BLaER1 treated with 17β-estradiol and CSF1 and Interleukin-3, amounts not matched to agents 10 nM and 100 nM (cell line): ENCODE results near the gene SRGAP3.

ENCODE experiments used
- H3K27ac ChIP-seq, 11 experiments: shearing (Covaris generic); formaldehyde crosslinking; 2 replicates each; pipeline ENCODE4 v1.8.1; 2022
- H3K27me3 ChIP-seq, 11 experiments: shearing (Covaris generic); formaldehyde crosslinking; 2 replicates each; pipeline ENCODE4 v1.8.1; 2022
- H3K36me3 ChIP-seq, 11 experiments: shearing (Covaris generic); formaldehyde crosslinking; 2 replicates each; pipeline ENCODE4 v1.8.1; 2022
- H3K4me1 ChIP-seq, 10 experiments: shearing (Covaris generic); formaldehyde crosslinking; 2 replicates each; pipeline ENCODE4 v1.8.1; 2022
- H3K4me2 ChIP-seq, 11 experiments: shearing (Covaris generic); formaldehyde crosslinking; 2 replicates each; pipeline ENCODE4 v1.8.1; 2022
- H3K4me3 ChIP-seq, 10 experiments: shearing (Covaris generic); formaldehyde crosslinking; 2 replicates each; pipeline ENCODE4 v1.8.1; 2022
- H3K9ac ChIP-seq, 11 experiments: shearing (Covaris generic); formaldehyde crosslinking; 2 replicates each; pipeline ENCODE4 v1.8.1; 2022
- H3K9me3 ChIP-seq, 11 experiments: shearing (Covaris generic); formaldehyde crosslinking; replicated peaks in 1 of 11; 2 replicates each; pipeline ENCODE4 v1.8.1; 2022
- H4K20me1 ChIP-seq, 11 experiments: shearing (Covaris generic); formaldehyde crosslinking; 2 replicates each; pipeline ENCODE4 v1.8.1; 2022
- Cebpa-rat ChIP-seq, 11 experiments: shearing (Covaris generic); IDR thresholded peaks; 2 replicates each; pipeline ENCODE4 v1.8.1; 2022

Gene SRGAP3

DNA sequence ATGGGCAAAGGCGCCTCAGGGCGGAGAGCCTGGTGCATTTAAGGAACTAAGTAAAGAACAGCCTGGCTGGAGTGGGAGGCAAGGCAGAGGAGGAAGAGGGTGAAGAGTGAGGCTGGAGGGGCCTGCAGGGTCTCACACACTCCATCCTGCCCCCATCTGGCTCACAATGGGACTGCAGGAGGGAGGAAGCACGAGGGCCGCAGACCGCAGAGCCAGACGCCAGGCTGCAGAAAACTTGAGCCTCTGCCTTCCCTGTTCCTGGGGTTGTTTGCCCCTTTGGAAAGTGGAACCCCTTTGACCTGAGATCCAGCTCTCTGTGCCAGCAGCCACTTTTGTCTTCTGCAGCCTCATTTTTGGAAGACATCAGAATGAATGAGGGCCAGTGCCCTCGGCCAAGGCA, 138.0 kb downstream of the SRGAP3 start:
- no peak overlapping the region for H3K9ac ChIP-seq
- H3K27me3 ChIP-seq, result no peaks in the 10 kb centered on the region
- H3K27ac ChIP-seq, result no peak overlapping the region; a peak in 1 of 22 replicates
- H3K4me1 ChIP-seq, result peaks cover 26 to 56% (median 31%) of the 10 kb centered on the region in 10 experiments
- no peak overlapping the region for H3K4me3 ChIP-seq
- no peak for TF ChIP-seq Cebpa-rat (IDR thresholded peaks at IDR 0.05)
- peak overlapping the region in 6 of 11 experiments; percentile 65 to 97 (median 84); a peak in 7 of 22 replicates for H3K4me2 ChIP-seq
- H3K36me3 ChIP-seq, result no peaks in the 10 kb centered on the region
- no peaks in the 10 kb centered on the region; a peak in 1 of 22 replicates for H4K20me1 ChIP-seq
- peaks cover 0 to 13% (median 2%) of the 10 kb centered on the region in 11 experiments; a peak in 9 of 22 replicates for H3K9me3 ChIP-seq

DNA sequence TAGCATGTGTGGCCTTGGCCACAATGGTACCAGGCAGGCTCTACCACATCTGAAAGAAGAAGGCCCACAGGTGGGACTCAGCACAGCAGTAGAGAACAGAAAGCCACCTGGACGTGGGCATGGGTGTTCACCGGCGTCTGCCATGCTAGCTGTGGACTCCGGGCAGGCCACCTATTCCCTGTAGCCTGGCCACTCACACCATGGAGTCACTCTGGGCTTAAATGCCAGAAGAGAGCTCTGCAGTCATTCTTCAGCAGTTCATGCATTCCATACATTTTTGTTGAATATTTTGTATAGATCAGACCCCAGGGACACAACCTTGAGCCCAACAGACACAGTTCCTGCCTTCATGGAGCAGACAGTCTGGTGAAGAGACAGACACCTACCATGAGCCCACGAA, 138.6 kb downstream of the SRGAP3 start:
- Histone ChIP-seq H3K36me3 (no peaks in the 10 kb centered on the region), H4K20me1 (no peaks in the 10 kb centered on the region; a peak in 1 of 22 replicates), H3K4me1 (peaks cover 26 to 56% (median 31%) of the 10 kb centered on the region in 10 experiments), H3K9me3 (peaks cover 0 to 19% (median 7%) of the 10 kb centered on the region in 11 experiments; a peak in 11 of 22 replicates), H3K4me3 (no peak overlapping the region), H3K27ac (peak overlapping the region in 6 of 11 experiments; percentile 53 to 76 (median 68); a peak in 10 of 22 replicates), H3K27me3 (no peaks in the 10 kb centered on the region), H3K9ac (peak overlapping the region in 1 of 11 experiments; percentile 54; a peak in 1 of 22 replicates), H3K4me2 (peak overlapping the region; percentile 65 to 97 (median 80))
- no peak for TF ChIP-seq Cebpa-rat (IDR thresholded peaks at IDR 0.05)

DNA sequence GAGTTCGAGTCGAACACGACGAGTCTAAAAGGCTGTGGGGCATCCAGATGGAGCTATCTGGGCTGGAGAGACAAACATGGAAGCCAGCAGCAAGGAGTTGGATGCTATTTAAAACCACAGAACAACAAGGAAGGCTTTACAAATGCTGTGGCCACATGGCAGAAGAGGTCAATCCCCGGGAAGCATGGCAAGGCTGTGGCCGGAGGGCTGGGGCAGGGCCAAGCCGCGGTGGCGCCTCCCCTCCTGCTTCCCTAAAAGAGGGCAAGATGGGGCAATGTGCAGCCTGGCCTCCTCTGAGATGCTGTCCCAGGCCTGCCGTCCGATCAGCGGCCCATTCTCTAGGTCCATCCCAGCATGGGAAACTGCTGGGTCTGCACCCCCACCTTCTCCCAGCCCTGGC, 139.1 kb downstream of the SRGAP3 start:
- Histone ChIP-seq H4K20me1 (no peaks in the 10 kb centered on the region; a peak in 1 of 22 replicates), H3K27ac (peak overlapping the region in 7 of 11 experiments; percentile 20 to 76 (median 68); a peak in 12 of 22 replicates), H3K9ac (peak overlapping the region in 2 of 11 experiments; percentile 21 to 54; a peak in 3 of 22 replicates), H3K36me3 (no peaks in the 10 kb centered on the region), H3K9me3 (peaks cover 0 to 20% (median 8%) of the 10 kb centered on the region in 11 experiments; a peak in 11 of 22 replicates), H3K4me2 (peak overlapping the region; percentile 65 to 97 (median 80)), H3K4me1 (peaks cover 26 to 56% (median 31%) of the 10 kb centered on the region in 10 experiments), H3K27me3 (no peaks in the 10 kb centered on the region), H3K4me3 (no peak overlapping the region)
- TF ChIP-seq Cebpa-rat (IDR thresholded peaks at IDR 0.05), result no peak

DNA sequence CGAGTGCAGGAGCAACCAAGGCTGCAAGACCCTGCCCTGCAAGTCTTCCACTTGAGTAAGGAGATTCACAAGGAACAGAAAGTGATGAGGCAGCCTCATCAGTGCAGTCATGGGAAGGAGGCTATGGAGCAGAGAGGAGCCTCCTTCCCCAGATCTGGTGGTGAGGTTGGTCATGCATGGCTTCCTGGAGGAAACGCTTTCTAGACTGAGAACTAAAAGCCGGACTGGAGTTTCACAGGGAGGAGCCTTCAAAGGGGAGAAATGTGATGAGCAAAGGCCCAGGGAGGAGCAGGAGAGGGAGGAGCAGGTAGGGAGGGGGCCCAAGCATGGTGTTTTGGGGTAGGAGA, 139.9 kb downstream of the SRGAP3 start:
- Histone ChIP-seq H3K9me3 (peaks cover 0 to 20% (median 8%) of the 10 kb centered on the region in 11 experiments; a peak in 11 of 22 replicates), H3K27ac (peak overlapping the region in 10 of 11 experiments; percentile 17 to 76 (median 62); a peak in 16 of 22 replicates), H3K4me3 (peak overlapping the region in 8 of 10 experiments; percentile 3 to 50 (median 42); a peak in 13 of 20 replicates), H3K9ac (peak overlapping the region in 9 of 11 experiments; percentile 0 to 75 (median 29); a peak in 12 of 22 replicates), H3K36me3 (peaks cover 0 to 5% (median under 1%) of the 10 kb centered on the region in 11 experiments; a peak in 6 of 22 replicates), H3K4me1 (peaks cover 26 to 56% (median 31%) of the 10 kb centered on the region in 10 experiments), H3K4me2 (peak overlapping the region; percentile 65 to 97 (median 80)), H3K27me3 (no peaks in the 10 kb centered on the region), H4K20me1 (no peaks in the 10 kb centered on the region; a peak in 1 of 22 replicates)
- no peak for TF ChIP-seq Cebpa-rat (IDR thresholded peaks at IDR 0.05)

DNA sequence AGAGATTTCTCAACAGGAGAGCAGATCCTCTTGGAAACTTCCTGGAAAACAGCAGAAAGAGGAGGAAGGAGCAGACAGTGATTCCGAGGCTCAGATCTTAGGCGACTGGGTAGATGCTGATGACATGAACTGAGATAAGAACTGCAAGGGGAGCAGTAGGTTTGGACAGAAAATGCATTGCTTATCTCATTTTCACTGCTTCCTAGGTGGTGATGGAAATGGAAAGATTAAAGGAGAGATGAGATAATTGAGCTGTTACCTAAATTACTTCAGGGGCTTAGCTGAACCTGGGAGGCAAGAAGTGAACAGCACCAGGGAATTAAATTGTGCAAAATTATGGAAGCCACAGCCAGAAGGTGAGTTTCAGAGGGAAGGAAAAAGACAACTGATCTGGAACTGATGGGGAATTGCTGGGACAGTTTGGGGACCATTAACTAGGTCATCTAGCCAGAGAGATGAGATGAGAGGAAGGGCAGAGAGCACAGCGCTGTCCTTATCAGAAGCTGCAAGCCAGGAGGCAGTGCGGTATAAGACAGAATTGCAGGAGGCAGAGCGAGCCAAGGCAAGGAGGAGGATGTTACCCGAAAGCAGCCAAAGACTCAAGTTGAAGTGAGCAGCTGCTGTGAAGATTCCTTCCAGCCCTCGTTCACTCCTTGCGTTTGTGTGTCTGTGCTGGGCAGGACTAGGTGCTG, 140.4 kb downstream of the SRGAP3 start:
- H3K4me2 ChIP-seq, result peak overlapping the region; percentile 65 to 97 (median 80)
- H3K4me1 ChIP-seq, result peaks cover 26 to 56% (median 31%) of the 10 kb centered on the region in 10 experiments
- peaks cover 0 to 9% (median 4%) of the 10 kb centered on the region in 11 experiments; a peak in 7 of 22 replicates for H3K36me3 ChIP-seq
- peak overlapping the region in 8 of 10 experiments; percentile 3 to 50 (median 42); a peak in 13 of 20 replicates for H3K4me3 ChIP-seq
- peak overlapping the region in 9 of 11 experiments; percentile 22 to 76 (median 59); a peak in 14 of 22 replicates for H3K27ac ChIP-seq
- TF ChIP-seq Cebpa-rat (IDR thresholded peaks at IDR 0.05), result no peak
- no peaks in the 10 kb centered on the region for H3K27me3 ChIP-seq
- H3K9me3 ChIP-seq, result peaks cover 0 to 20% (median 8%) of the 10 kb centered on the region in 11 experiments; a peak in 11 of 22 replicates
- H3K9ac ChIP-seq, result peak overlapping the region in 8 of 11 experiments; percentile 0 to 75 (median 20); a peak in 8 of 22 replicates
- no peaks in the 10 kb centered on the region; a peak in 1 of 22 replicates for H4K20me1 ChIP-seq

DNA sequence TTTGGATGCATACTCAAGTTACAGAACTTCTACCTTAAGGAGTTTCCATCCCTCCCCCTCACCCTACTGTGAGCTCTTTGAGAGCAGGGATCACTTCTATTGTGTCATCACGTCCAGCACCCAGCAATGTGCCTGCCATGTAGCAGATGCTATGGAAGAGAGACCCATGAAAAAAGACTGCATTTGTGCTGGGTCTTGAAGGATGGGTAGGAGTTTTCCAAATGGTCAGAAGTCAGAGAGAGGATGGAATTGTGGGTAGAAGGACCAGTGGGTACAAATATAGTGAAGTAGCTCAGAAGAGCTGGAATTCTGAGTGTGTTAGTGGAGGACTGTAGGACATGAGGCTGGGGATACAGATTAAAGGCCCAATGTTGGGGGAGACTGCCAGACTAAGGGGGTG, 141.7 kb downstream of the SRGAP3 start:
- H3K4me2 ChIP-seq, result peak overlapping the region in 4 of 11 experiments; percentile 79 to 97 (median 84); a peak in 7 of 22 replicates
- H3K9ac ChIP-seq, result no peak overlapping the region; a peak in 1 of 22 replicates

DNA sequence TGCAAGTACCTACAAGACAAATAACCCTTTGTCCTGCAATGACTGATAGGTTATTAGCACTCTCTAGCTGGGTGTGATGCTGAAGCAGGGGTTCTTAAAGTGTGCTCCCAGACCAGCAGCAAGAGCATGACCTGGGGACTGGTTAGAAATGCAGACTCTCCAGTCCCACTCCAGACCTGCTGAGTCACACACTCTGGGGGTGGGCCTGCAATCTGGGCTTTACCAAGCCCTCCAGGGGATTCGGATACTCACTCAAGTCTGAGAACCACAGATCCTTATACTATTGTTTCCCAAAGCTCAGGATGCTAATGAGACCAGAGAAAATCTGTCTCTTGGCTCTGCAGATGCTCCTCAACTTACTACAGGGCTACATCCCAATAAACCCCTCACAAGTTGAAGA, 144.0 kb downstream of the SRGAP3 start:
- Histone ChIP-seq H3K4me3 (no peak overlapping the region), H3K36me3 (peaks cover 0 to 22% (median 6%) of the 10 kb centered on the region in 11 experiments; a peak in 8 of 22 replicates), H3K4me2 (peak overlapping the region in 5 of 11 experiments; percentile 5 to 12 (median 7); a peak in 3 of 22 replicates), H4K20me1 (no peaks in the 10 kb centered on the region; a peak in 1 of 22 replicates), H3K27ac (no peak overlapping the region), H3K9ac (no peak overlapping the region), H3K9me3 (peaks cover 0 to 9% (median 6%) of the 10 kb centered on the region in 11 experiments; a peak in 11 of 22 replicates), H3K27me3 (no peaks in the 10 kb centered on the region), H3K4me1 (peaks cover 22 to 61% (median 26%) of the 10 kb centered on the region in 10 experiments)
- no peak for TF ChIP-seq Cebpa-rat (IDR thresholded peaks at IDR 0.05)

More for the DNA sequence above, 141.7 kb downstream of the SRGAP3 start:
- Histone ChIP-seq H3K4me1 (peaks cover 26 to 58% (median 31%) of the 10 kb centered on the region in 10 experiments), H3K4me3 (no peak overlapping the region; a peak in 1 of 20 replicates), H4K20me1 (no peaks in the 10 kb centered on the region; a peak in 1 of 22 replicates), H3K9me3 (peaks cover 0 to 9% (median 7%) of the 10 kb centered on the region in 11 experiments; a peak in 11 of 22 replicates), H3K27ac (no peak overlapping the region), H3K27me3 (no peaks in the 10 kb centered on the region), H3K36me3 (peaks cover 0 to 22% (median 6%) of the 10 kb centered on the region in 11 experiments; a peak in 8 of 22 replicates)
- no peak for TF ChIP-seq Cebpa-rat (IDR thresholded peaks at IDR 0.05)

DNA sequence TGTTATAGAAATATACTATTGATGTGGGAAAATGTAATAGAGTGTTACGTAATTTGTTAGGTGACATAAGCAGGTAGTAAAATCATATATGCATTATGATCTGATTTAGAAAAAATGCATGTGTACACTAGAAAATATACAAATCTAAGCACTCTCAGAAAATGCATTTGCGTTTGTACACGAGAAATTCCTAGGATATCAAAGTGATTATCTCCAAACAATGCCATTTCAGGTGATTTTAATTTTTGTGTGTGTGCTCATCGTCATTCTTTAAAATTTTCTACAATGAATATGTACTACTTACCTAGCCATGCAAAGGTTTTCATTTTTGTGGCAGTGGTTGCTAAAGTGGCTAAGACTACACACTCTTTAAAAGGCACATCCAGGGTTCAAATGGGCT, 145.3 kb downstream of the SRGAP3 start:
- Histone ChIP-seq H3K36me3 (peaks cover 0 to 22% (median 6%) of the 10 kb centered on the region in 11 experiments; a peak in 8 of 22 replicates), H3K9me3 (peaks cover 0 to 9% (median 6%) of the 10 kb centered on the region in 11 experiments; a peak in 11 of 22 replicates), H3K4me3 (no peak overlapping the region), H4K20me1 (no peaks in the 10 kb centered on the region; a peak in 1 of 22 replicates), H3K4me1 (peaks cover 9 to 61% (median 13%) of the 10 kb centered on the region in 10 experiments), H3K9ac (no peak overlapping the region), H3K27ac (no peak overlapping the region), H3K27me3 (no peaks in the 10 kb centered on the region), H3K4me2 (no peak overlapping the region)
- TF ChIP-seq Cebpa-rat (IDR thresholded peaks at IDR 0.05), result no peak
